ENCODE measurements around the gene ANKRD12. TPM values are rescaled to one million over a fixed set of nuclear protein-coding genes. Genes with fewer than 3 reads are reported as not detected.
A peak's percentile ranks its signal among the peaks of the same experiment; 100 is the strongest.
"Not testable (repeated sequence)": the region's sequence is repeated elsewhere in the genome, so short reads cannot be mapped to it uniquely, and the experiment has no call there.

ANKRD12 gene
- total RNA-seq, 1 donor: 32.0 TPM

DNA sequence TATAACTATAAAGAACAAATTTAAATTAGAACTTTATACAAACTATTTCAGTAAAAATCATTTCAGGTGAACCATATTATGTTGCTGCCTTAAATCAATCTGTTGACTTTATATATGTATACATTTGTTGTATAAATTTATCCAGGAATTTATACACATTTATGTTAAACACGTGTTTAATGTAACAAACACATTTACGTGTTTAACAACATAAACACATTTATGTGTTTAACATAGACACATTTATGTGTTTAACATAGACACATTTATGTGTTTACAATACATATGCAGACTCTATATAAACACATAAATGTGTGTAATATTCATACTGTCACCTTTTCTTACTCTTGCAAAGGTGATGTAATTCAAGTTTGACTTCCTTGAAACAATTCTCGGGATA, 122.6 kb downstream of the ANKRD12 start:
- no peak overlapping the region for H3K4me3 ChIP-seq (ENCODE audit: low read depth, low read length)
- no peak for DNase-seq (ENCODE audit: low read depth)
- TF ChIP-seq, protein P1, sequence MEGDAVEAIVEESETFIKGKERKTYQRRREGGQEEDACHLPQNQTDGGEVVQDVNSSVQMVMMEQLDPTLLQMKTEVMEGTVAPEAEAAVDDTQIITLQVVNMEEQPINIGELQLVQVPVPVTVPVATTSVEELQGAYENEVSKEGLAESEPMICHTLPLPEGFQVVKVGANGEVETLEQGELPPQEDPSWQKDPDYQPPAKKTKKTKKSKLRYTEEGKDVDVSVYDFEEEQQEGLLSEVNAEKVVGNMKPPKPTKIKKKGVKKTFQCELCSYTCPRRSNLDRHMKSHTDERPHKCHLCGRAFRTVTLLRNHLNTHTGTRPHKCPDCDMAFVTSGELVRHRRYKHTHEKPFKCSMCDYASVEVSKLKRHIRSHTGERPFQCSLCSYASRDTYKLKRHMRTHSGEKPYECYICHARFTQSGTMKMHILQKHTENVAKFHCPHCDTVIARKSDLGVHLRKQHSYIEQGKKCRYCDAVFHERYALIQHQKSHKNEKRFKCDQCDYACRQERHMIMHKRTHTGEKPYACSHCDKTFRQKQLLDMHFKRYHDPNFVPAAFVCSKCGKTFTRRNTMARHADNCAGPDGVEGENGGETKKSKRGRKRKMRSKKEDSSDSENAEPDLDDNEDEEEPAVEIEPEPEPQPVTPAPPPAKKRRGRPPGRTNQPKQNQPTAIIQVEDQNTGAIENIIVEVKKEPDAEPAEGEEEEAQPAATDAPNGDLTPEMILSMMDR (IDR thresholded peaks at IDR 0.05; ENCODE audit: insufficient read depth, low read depth, low read length): no peak

DNA sequence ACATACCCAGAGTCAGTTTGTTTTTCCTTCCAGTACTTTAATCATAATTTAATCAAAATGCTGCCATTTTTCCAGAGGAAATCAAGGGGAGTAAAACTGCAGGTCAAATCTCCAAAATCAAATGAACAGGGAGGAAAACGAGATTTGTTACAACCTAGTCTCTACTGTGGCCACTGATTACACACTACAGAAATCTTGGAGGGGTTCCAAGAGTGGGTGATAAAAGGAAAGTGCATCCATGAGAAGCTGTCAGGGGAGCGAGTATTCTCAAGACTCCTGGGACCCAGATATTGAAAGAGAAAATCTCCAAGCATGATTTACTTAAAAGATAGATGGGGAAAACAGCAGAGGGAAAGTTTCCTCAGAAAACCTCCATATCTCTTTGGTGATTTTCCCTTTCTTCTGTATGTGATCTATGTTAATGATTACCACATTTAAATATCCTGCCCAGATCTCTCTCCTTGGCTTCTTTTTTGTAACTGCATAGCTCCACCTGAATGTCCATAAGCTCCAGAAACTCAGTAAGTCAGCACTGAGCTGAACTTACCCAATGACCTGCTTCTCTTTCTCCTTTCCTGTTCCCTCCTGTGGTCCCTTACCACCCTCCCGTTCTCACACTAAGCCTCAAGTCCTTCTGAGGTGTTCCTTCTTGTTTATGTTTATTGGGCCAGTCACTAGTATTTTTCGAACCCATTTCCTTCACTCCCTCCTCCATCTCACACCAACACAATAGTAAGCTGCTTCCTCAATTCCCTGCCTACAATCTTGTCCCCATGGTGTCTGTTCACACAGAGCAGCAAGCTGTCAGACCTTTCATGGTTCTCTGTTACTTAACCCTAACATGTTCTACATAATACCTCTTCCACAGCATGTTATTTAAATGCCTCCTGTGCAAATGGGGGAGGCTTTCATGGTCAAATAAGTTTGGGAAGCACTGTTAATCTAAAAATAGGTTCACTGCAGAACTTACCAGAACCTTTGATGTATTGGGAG, 124.1 kb downstream of the ANKRD12 start:
- H3K4me3 ChIP-seq (ENCODE audit: low read depth, low read length): no peak overlapping the region
- DNase-seq (ENCODE audit: low read depth): peak; percentile 23
- TF ChIP-seq, protein P1 (IDR thresholded peaks at IDR 0.05; ENCODE audit: insufficient read depth, low read depth, low read length): no peak

DNA sequence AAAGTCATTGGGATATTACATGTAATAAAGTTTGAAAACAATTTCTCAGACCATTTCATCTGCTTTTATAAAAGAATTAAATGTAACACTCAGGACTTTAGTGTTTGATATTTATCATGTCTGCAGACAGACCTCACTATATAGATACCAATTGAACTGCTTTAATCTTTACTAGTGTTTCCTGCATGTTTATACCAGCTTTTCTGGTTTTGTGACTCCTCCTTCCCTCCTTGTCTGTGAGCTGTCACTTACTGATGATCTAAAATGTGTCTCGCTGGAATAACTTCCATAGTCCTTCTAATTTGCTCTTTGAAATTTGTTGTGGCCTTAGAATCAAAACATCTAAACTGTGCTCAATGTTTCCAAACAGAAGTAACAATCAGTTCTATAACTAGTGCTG, 126.7 kb downstream of the ANKRD12 start:
- no peak for DNase-seq (ENCODE audit: low read depth)
- TF ChIP-seq, protein P1 (IDR thresholded peaks at IDR 0.05; ENCODE audit: insufficient read depth, low read depth, low read length): no peak
- no peak overlapping the region for H3K4me3 ChIP-seq (ENCODE audit: low read depth, low read length)

DNA sequence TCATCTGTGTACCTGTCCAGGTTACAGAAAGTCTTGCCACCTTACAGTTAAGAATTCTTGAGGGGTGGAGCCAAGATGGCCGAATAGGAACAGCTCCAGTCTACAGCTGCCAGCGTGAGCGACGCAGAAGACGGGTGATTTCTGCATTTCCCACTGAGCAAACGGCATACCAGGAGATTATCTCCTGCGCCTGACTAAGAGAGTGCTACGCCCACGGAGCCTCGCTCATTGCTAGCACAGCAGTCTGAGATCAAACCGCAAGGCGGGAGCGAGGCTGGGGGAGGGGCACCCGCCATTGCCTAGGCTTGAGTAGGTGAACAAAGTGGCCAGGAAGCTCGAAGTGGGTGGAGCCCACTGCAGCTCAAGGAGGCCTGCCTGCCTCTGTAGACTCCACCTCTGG, 128.2 kb downstream of the ANKRD12 start:
- not testable (repeated sequence) for H3K4me3 ChIP-seq (ENCODE audit: low read depth, low read length)
- DNase-seq (ENCODE audit: low read depth): peak; percentile 79

DNA sequence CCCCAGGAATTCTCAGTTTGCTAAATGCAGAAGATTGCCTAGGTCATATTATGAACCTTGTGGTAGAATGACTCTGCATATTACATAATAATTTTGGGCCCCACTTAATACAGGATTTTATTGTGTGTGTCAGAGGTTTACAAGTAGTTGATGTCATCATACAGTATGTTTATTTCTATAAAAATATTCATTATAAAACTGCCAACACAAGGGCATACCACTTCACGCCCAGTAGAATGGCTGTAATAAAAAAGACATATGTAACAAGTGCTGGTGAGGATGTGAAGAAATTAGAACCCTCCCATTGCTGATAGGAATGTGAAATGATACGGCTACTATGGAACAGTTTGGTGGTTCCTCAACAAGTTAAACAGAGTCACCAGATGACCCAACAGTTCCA, 136.6 kb downstream of the ANKRD12 start:
- no peak overlapping the region for H3K4me3 ChIP-seq (ENCODE audit: low read depth, low read length)
- TF ChIP-seq, protein P1 (IDR thresholded peaks at IDR 0.05; ENCODE audit: insufficient read depth, low read depth, low read length): no peak
- peak; percentile 48 for DNase-seq (ENCODE audit: low read depth)

DNA sequence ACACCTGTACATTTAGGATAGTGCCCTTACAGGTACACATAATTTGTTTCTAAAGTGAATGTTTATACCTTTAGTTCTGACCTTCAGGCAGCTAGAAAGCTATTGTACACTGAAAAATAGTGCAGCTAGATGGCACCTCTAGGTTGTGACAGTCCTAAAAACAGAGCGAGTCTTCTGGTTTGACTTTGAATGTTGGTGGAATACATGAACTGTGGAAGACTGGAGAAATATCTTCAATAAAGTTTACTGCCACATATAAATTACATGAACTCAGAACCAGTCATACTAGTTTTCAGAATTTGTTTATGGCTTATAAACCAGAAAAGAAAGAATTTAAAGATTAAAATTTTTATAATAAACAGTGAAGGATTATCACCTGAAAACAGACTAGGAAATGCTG, 139.3 kb downstream of the ANKRD12 start:
- TF ChIP-seq, protein P1 (IDR thresholded peaks at IDR 0.05; ENCODE audit: insufficient read depth, low read depth, low read length): no peak
- no peak overlapping the region for H3K4me3 ChIP-seq (ENCODE audit: low read depth, low read length)
- no peak for DNase-seq (ENCODE audit: low read depth)

DNA sequence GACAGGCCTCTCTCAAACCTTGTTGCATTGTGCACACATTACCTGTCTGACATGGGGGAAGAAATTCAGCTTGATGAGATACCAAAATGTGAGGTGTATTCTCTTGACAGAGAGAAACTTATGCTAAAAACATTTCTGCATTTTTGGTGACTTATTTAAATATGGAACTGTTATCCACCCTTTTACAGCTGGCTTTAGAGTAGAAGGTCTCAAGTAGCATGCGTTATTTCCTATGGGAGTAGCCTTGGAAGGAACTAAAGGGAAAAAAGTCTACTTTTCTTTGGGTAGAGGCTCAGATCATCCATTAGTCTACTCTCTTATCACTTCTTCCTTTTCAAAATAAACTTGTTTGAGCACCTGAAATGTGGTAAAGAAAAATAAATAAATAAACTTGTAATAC, 141.4 kb downstream of the ANKRD12 start:
- TF ChIP-seq, protein P1 (IDR thresholded peaks at IDR 0.05; ENCODE audit: insufficient read depth, low read depth, low read length): no peak
- no peak overlapping the region for H3K4me3 ChIP-seq (ENCODE audit: low read depth, low read length)

More for the DNA sequence above, 141.4 kb downstream of the ANKRD12 start:
- DNase-seq (ENCODE audit: low read depth): no peak
